Breast epithelium (tissue), 3 donors: ENCODE data around the gene PRICKLE4.

ENCODE experiments used
- CTCF ChIP-seq, 3 donors: fragments of 450-650 bp; IDR thresholded peaks; one replicate each; pipeline ENCODE4 v1.5.1; 2016 to 2017; ENCODE audit warnings: antibody characterized with exemption in 3 of 3, mild to moderate bottlenecking in 3 of 3, moderate library complexity in 3 of 3
- POLR2A ChIP-seq: fragments of 450-650 bp; IDR thresholded peaks from one replicate; pipeline ENCODE4 v1.6.1; 2016; ENCODE audit warnings: antibody characterized with exemption, mild to moderate bottlenecking, moderate library complexity
- POLR2AphosphoS5 ChIP-seq, 3 donors: sonication (generic); formaldehyde crosslinking; IDR thresholded peaks; one replicate each; pipeline ENCODE4 v1.6.1; 2017; ENCODE audit warnings: antibody characterized with exemption in 3 of 3

GRCh38 chr6:41732149-41732548 lies 48.4 kb upstream of the PRICKLE4 start:
- TF ChIP-seq CTCF (IDR thresholded peaks at IDR 0.05), result no peak
- no peak for TF ChIP-seq POLR2A
- no peak for TF ChIP-seq POLR2AphosphoS5 (IDR thresholded peaks at IDR 0.05)
